HG02852 (cell line): ENCODE results near the gene PCSK6.

ENCODE experiments used
- ATAC-seq: cut with Tn5 transposase; IDR thresholded peaks from one replicate; pipeline ENCODE4 v1.9.1; 2021; ENCODE audit warnings: mild to moderate bottlenecking, moderate library complexity; ENCODE audit not compliant: unreplicated experiment

PCSK6 gene

GRCh38 chr15:101483462-101483861 lies 6.0 kb downstream of the PCSK6 start:
- ATAC-seq, result no peak

- no peak for ATAC-seq
Measured at GRCh38 chr15:101482526-101483371, 6.8 kb downstream of the PCSK6 start.

- ATAC-seq, result no peak
Measured at GRCh38 chr15:101481917-101482525, 7.5 kb downstream of the PCSK6 start.

GRCh38 chr15:101481381-101481705 lies 8.2 kb downstream of the PCSK6 start:
- ATAC-seq, result no peak

- no peak for ATAC-seq
Measured at GRCh38 chr15:101480613-101481380, 8.7 kb downstream of the PCSK6 start.

GRCh38 chr15:101479851-101480612 lies 9.5 kb downstream of the PCSK6 start:
- ATAC-seq, result no peak

- no peak for ATAC-seq
Measured at GRCh38 chr15:101479342-101479845, 10.1 kb downstream of the PCSK6 start.

- ATAC-seq, result no peak
Measured at GRCh38 chr15:101478701-101479341, 10.7 kb downstream of the PCSK6 start.

GRCh38 chr15:101477851-101478362 lies 11.6 kb downstream of the PCSK6 start:
- ATAC-seq, result no peak

- ATAC-seq, result no peak
Measured at GRCh38 chr15:101476756-101477155, 12.8 kb downstream of the PCSK6 start.

- ATAC-seq, result no peak
Measured at GRCh38 chr15:101474983-101475382, 14.5 kb downstream of the PCSK6 start.

GRCh38 chr15:101474233-101474632 lies 15.3 kb downstream of the PCSK6 start:
- no peak for ATAC-seq

GRCh38 chr15:101472033-101472432 lies 17.5 kb downstream of the PCSK6 start:
- ATAC-seq, result no peak

- ATAC-seq, result no peak
Measured at GRCh38 chr15:101470548-101471239, 18.8 kb downstream of the PCSK6 start.

GRCh38 chr15:101469520-101470288 lies 19.8 kb downstream of the PCSK6 start:
- ATAC-seq, result no peak

GRCh38 chr15:101466188-101466587 lies 23.3 kb downstream of the PCSK6 start:
- ATAC-seq, result no peak

GRCh38 chr15:101464999-101465669 lies 24.4 kb downstream of the PCSK6 start:
- no peak for ATAC-seq

- ATAC-seq, result no peak
Measured at GRCh38 chr15:101464256-101464998, 25.1 kb downstream of the PCSK6 start.
